ENCODE results near the gene PLXNA4. TPM values are rescaled to one million over a fixed set of nuclear protein-coding genes. Genes with fewer than 3 reads are reported as not detected.

Gene PLXNA4
- total RNA-seq, 2 donors from 2014 or later = 2.1 to 8.2 TPM

DNA sequence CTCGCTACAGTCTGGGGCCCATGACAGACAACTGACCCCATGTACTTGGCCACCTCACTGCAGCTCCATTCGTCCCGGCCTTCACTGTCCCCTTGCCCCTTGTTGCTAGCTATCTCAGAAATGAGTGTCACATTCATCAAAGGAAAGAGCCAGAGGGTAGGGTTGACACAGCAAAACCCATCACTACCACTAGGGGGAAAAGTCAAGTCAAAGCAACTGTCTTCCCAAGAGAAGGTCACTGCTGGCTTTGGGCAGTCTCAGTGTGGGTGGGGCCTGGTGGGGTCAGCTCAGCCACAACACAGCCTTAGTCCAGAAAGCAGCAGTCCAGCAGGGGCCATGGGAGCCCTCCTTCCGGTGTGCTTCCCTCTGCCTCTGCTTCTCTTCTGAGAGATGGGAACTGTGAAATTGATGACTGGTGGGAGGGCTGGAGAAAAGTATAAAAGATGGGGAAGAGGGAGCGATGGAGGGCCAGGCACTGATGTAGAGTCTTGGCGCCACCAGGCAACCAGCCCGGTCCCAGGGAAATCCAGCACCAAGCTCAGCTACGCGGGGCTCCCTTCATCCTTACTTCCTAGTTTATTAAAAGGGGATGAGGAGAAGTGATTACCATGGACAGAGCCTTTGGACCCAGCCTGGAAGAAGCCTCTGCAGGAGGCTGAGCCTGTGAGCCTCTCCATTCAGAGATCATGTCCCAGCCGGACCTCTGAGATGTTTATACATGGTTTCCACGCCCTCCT, 58.0 kb downstream of the PLXNA4 start:
- no peaks in the 10 kb centered on the region for H3K36me3 ChIP-seq (replicated peaks in 1 of 2; ENCODE audit: insufficient read depth in 1 of 2, low read depth in 2 of 2)
- DNase-seq (no peak), ATAC-seq (no peak)
- H3K4me1 ChIP-seq = no peaks in the 10 kb centered on the region
- no peaks in the 10 kb centered on the region for H3K9me3 ChIP-seq
- intact Hi-C loops (cut with DNase I) = no loop called here
- H3K27me3 ChIP-seq = no peaks in the 10 kb centered on the region
- H3K27ac ChIP-seq = no peak overlapping the region
- H3K4me3 ChIP-seq = no peak overlapping the region
- TF ChIP-seq CTCF (IDR thresholded peaks at IDR 0.05) = peak in 4 of 7 experiments; percentile 12 to 24 (median 16)
- TF ChIP-seq POLR2A (IDR thresholded peaks at IDR 0.05) = no peak
- WGBS, 2 donors = 79 to 83% methylated on average over 10 to 11 of the region's 11 CpGs

DNA sequence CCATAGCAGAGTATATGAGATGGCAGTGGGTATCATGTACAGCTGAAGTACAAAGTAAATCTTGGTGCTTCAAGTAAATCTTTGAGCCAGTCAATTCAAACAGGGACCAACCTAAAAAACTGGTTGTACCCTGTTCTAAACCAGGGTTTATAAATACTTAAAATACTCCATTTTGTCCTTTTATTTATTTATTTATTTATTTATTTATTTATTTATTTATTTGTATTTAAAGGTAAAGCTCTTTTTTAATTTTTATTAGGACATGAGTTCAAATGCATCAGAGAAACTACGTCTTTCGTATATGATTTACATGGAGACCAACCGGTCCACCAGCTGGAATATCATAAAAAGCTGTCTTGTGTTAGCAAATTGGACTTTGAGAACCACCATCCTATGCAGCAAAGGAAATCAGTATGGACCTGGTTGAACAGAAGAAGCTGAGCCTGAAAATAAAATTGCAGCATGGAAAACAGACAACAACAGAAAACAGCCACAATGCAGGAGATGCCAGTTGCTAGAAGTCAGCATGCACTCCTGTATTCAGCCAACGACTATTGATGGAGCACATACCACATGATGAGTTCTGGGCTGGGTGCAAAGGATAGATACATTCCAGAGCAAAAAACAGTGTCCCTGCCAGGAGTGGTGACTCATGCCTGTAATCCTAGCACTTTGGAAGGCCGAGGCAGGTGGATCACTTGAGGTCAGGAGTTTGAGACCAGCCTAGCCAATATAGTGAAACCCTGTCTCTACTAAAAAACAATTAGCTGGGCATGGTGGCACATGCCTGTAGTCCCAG, 60.0 kb downstream of the PLXNA4 start:
- Histone ChIP-seq H3K4me1 (no peaks in the 10 kb centered on the region), H3K36me3 (replicated peaks in 1 of 2; ENCODE audit: insufficient read depth in 1 of 2, low read depth in 2 of 2) (no peaks in the 10 kb centered on the region), H3K9me3 (no peaks in the 10 kb centered on the region), H3K27me3 (no peaks in the 10 kb centered on the region), H3K4me3 (no peak overlapping the region), H3K27ac (no peak overlapping the region)
- ATAC-seq (no peak), DNase-seq (no peak)
- intact Hi-C loops (cut with DNase I) = no loop called here
- WGBS, 2 donors = 74 to 78% methylated on average over 5 of the region's 5 CpGs
- TF ChIP-seq POLR2A (IDR thresholded peaks at IDR 0.05) (no peak), CTCF (IDR thresholded peaks at IDR 0.05) (no peak)

- H3K27ac ChIP-seq = no peak overlapping the region
- H3K4me1 ChIP-seq = no peaks in the 10 kb centered on the region
- 81 to 88% methylated on average over 5 of the region's 5 CpGs for WGBS, 2 donors
- no peaks in the 10 kb centered on the region for H3K36me3 ChIP-seq (replicated peaks in 1 of 2; ENCODE audit: insufficient read depth in 1 of 2, low read depth in 2 of 2)
- DNase-seq = no peak
- no peaks in the 10 kb centered on the region for H3K9me3 ChIP-seq
- no peak overlapping the region for H3K4me3 ChIP-seq
- ATAC-seq = no peak
- no peak for TF ChIP-seq POLR2A (IDR thresholded peaks at IDR 0.05)
- no peak for TF ChIP-seq CTCF (IDR thresholded peaks at IDR 0.05)
- H3K27me3 ChIP-seq = no peaks in the 10 kb centered on the region
- intact Hi-C loops (cut with DNase I) = no loop called here
Observed at GRCh38 chr7:132515181-132515580, 61.1 kb downstream of the PLXNA4 start.

- Histone ChIP-seq H3K9me3 (no peaks in the 10 kb centered on the region), H3K27me3 (no peaks in the 10 kb centered on the region), H3K4me1 (no peaks in the 10 kb centered on the region), H3K27ac (no peak overlapping the region), H3K36me3 (replicated peaks in 1 of 2; ENCODE audit: insufficient read depth in 1 of 2, low read depth in 2 of 2) (no peaks in the 10 kb centered on the region), H3K4me3 (no peak overlapping the region)
- ATAC-seq (no peak), DNase-seq (no peak)
- intact Hi-C loops (cut with DNase I) = no loop called here
- TF ChIP-seq CTCF (IDR thresholded peaks at IDR 0.05) = no peak
- WGBS, 2 donors = 64 to 65% methylated on average over 1 of the region's 1 CpG
Observed at GRCh38 chr7:132514430-132514829, 61.8 kb downstream of the PLXNA4 start.

Measured in body of pancreas (tissue), 4 donors.